Ovary (tissue), 9 donors: ENCODE measurements around the gene TNS3. TPM values are rescaled to one million over a fixed set of nuclear protein-coding genes. Genes with fewer than 3 reads are reported as not detected.

ENCODE experiments used
- DNase-seq, 5 donors: peaks; one replicate each; pipeline ENCODE4 v3.0.0-alpha.2; 2019 to 2020
- H3K27ac ChIP-seq, 2 donors: fragments of 200-600 bp; one replicate each; pipeline versions ENCODE4 v1.5.1 to v1.8.0; 2019 to 2022
- H3K27me3 ChIP-seq: fragments of 200-600 bp; one replicate; pipeline ENCODE4 v1.8.0; 2022
- H3K36me3 ChIP-seq: fragments of 200-600 bp; sonication (generic); one replicate; pipeline ENCODE4 v1.5.1; 2019
- H3K4me1 ChIP-seq: one replicate; pipeline ENCODE4 v1.8.1; 2013; ENCODE audit warnings: mild to moderate bottlenecking, moderate library complexity; ENCODE audit not compliant: insufficient read depth
- H3K4me3 ChIP-seq: fragments of 200-600 bp; sonication (generic); one replicate; pipeline ENCODE4 v1.5.1; 2017
- H3K9me3 ChIP-seq, 2 donors: fragments of 200-600 bp in 1 of 2; sonication (generic) in 1 of 2; one replicate each; pipeline versions ENCODE4 v1.5.1 to v1.8.1; 2013 to 2019; ENCODE audit warnings: mild to moderate bottlenecking in 1 of 2, moderate library complexity in 1 of 2
- CTCF ChIP-seq, 3 donors: fragments of 450-650 bp in 2 of 3; fragments of 200-600 bp in 1 of 3; IDR thresholded peaks; one replicate each; pipeline versions ENCODE4 v1.5.1 to v1.8.0; 2016 to 2022; ENCODE audit warnings: antibody characterized with exemption in 3 of 3, mild to moderate bottlenecking in 1 of 3
- EP300 ChIP-seq: sonication (generic); formaldehyde crosslinking; IDR thresholded peaks from one replicate; pipeline ENCODE4 v1.6.1; 2017; ENCODE audit warnings: antibody characterized with exemption
- POLR2A ChIP-seq: fragments of 450-650 bp; IDR thresholded peaks from one replicate; pipeline ENCODE4 v1.6.1; 2017; ENCODE audit warnings: antibody characterized with exemption, mild to moderate bottlenecking, moderate library complexity
- WGBS, 3 donors: extraction: QIAGEN DNeasy Blood & Tissue Kit in 1 of 3; methylation state at CpG; one replicate each; pipeline versions ENCODE4 v1.1.5 to v1.1.7; 2013 to 2017; 5-methylcytosine and 5-hydroxymethylcytosine counted together
- intact Hi-C, 4 donors: fragments of 100-400 bp; cut with DNase I; formaldehyde crosslinking; loops; one replicate each; pipeline versions ENCODE4 v1.11.0 to v1.15.1; 2022 to 2023
- polyA plus RNA-seq, 2 donors: library from polyadenylated mRNA; stranded (reverse); fragments of 200-250 nt in 1 of 2; fragments of 350-450 nt in 1 of 2; fragmentation: Illumina TruSeq in 1 of 2; extraction: RNeasy Lipid Tissue Mini Kit (QIAGEN cat#74804) in 1 of 2; gene quantifications; one replicate each; pipeline ENCODE4 v1.2.3, GENCODE V29; 2013 to 2014
- total RNA-seq, 7 donors: library from RNA; depleted of rRNA in 2 of 7; stranded (reverse); fragments of >200 nt in 2 of 7; fragmentation: NEBNext Ultra II Directional in 3 of 7; extraction: Animal tissue kit (Norgen Biotek cat#: 25700) in 3 of 7; gene quantifications; one replicate each; pipeline versions ENCODE4 v1.1.0 to v1.2.4, GENCODE V29; 2016 to 2023
- donor health status: DM: no; HTN: no; CAD: no; lungs with moderate emphysema.
- donor health status: DM: no; HTN: no; CAD: no.
- donor health status: Bipolar disorder and iron deficiency.
- donor health status: DM: yes; HTN: yes; CAD: no.
- donor health status: DM: no; HTN: no; CAD: no.
- donor health status: DM: yes; HTN: yes; CAD: no.

TNS3 gene
- total and polyA plus RNA-seq, 9 donors = 36.6 to 137 (median 91.3) TPM

GRCh38 chr7:47507522-47507921, 74.4 kb downstream of the TNS3 start:
- WGBS, 3 donors = 43 to 67% (median 54%) methylated on average over 9 of the region's 9 CpGs
- Histone ChIP-seq H3K4me3 (no peak overlapping the region), H3K36me3 (no peaks in the 10 kb centered on the region), H3K9me3 (no peaks in the 10 kb centered on the region), H3K27me3 (no peaks in the 10 kb centered on the region), H3K27ac (no peak overlapping the region), H3K4me1 (peaks cover 20% of the 10 kb centered on the region)
- DNase-seq = peak in 1 of 5 donors; percentile 27
- intact Hi-C loops = no loop called here
- no peak for TF ChIP-seq CTCF (IDR thresholded peaks at IDR 0.05)
- TF ChIP-seq EP300 = no peak
- TF ChIP-seq POLR2A = no peak

- peak in 3 of 5 donors; percentile 43 to 60 (median 53) for DNase-seq
- no peak overlapping the region for H3K27ac ChIP-seq
- no peaks in the 10 kb centered on the region for H3K36me3 ChIP-seq
- H3K27me3 ChIP-seq = no peaks in the 10 kb centered on the region
- H3K9me3 ChIP-seq = no peaks in the 10 kb centered on the region
- 36 to 40% (median 39%) methylated on average over 14 of the region's 14 CpGs for WGBS, 3 donors
- no peak for TF ChIP-seq EP300
- TF ChIP-seq POLR2A = no peak
- no peak for TF ChIP-seq CTCF (IDR thresholded peaks at IDR 0.05)
- H3K4me3 ChIP-seq = no peak overlapping the region
- intact Hi-C loops = no loop called here
- peaks cover 26% of the 10 kb centered on the region for H3K4me1 ChIP-seq
Measured at GRCh38 chr7:47506382-47507339, 75.2 kb downstream of the TNS3 start.

- DNase-seq = peak in 1 of 5 donors; percentile 24
- Histone ChIP-seq H3K9me3 (no peaks in the 10 kb centered on the region), H3K36me3 (no peaks in the 10 kb centered on the region), H3K27me3 (no peaks in the 10 kb centered on the region), H3K4me3 (no peak overlapping the region), H3K4me1 (peaks cover 31% of the 10 kb centered on the region), H3K27ac (no peak overlapping the region)
- WGBS, 3 donors = 81 to 83% (median 81%) methylated on average over 12 of the region's 12 CpGs
- intact Hi-C loops = no loop called here
- TF ChIP-seq EP300 = no peak
- no peak for TF ChIP-seq CTCF (IDR thresholded peaks at IDR 0.05)
- no peak for TF ChIP-seq POLR2A
Measured at GRCh38 chr7:47505312-47506007, 76.5 kb downstream of the TNS3 start.

GRCh38 chr7:47504551-47505311, 77.2 kb downstream of the TNS3 start:
- Histone ChIP-seq H3K36me3 (no peaks in the 10 kb centered on the region), H3K4me3 (no peak overlapping the region), H3K27me3 (no peaks in the 10 kb centered on the region), H3K4me1 (peaks cover 31% of the 10 kb centered on the region), H3K9me3 (no peaks in the 10 kb centered on the region), H3K27ac (no peak overlapping the region)
- DNase-seq = no peak
- intact Hi-C loops = no loop called here
- 91 to 92% (median 92%) methylated on average over 14 of the region's 14 CpGs for WGBS, 3 donors
- TF ChIP-seq POLR2A = no peak
- TF ChIP-seq CTCF (IDR thresholded peaks at IDR 0.05) = no peak
- TF ChIP-seq EP300 = no peak
